HG03103 (cell line): ENCODE measurements around the gene EPB41L1.

Experiments used
- ATAC-seq: cut with Tn5 transposase; IDR thresholded peaks from one replicate; pipeline ENCODE4 v1.9.1; 2021; ENCODE audit warnings: low read depth; ENCODE audit not compliant: unreplicated experiment

EPB41L1 gene

GRCh38 chr20:36253036-36253435 lies 98.5 kb downstream of the EPB41L1 start:
- no peak for ATAC-seq

GRCh38 chr20:36254076-36254475 lies 99.5 kb downstream of the EPB41L1 start:
- ATAC-seq = no peak

- ATAC-seq = no peak
These were observed 100.9 kb downstream of the EPB41L1 start for GRCh38 chr20:36255445-36255844.

- no peak for ATAC-seq
These were observed 104.9 kb downstream of the EPB41L1 start for GRCh38 chr20:36259177-36260061.

GRCh38 chr20:36260316-36260715 lies 105.8 kb downstream of the EPB41L1 start:
- no peak for ATAC-seq

- no peak for ATAC-seq
These were observed 107.0 kb downstream of the EPB41L1 start for GRCh38 chr20:36261389-36262105.

- ATAC-seq = no peak
These were observed 107.9 kb downstream of the EPB41L1 start for GRCh38 chr20:36262440-36262839.

GRCh38 chr20:36264426-36265246 lies 110.1 kb downstream of the EPB41L1 start:
- ATAC-seq = no peak

GRCh38 chr20:36266189-36266588 lies 111.6 kb downstream of the EPB41L1 start:
- no peak for ATAC-seq

- ATAC-seq = no peak
These were observed 113.3 kb downstream of the EPB41L1 start for GRCh38 chr20:36267605-36268381.

- no peak for ATAC-seq
These were observed 114.2 kb downstream of the EPB41L1 start for GRCh38 chr20:36268440-36269342.

GRCh38 chr20:36269507-36269906 lies 115.0 kb downstream of the EPB41L1 start:
- ATAC-seq = no peak

GRCh38 chr20:36270744-36271638 lies 116.5 kb downstream of the EPB41L1 start:
- ATAC-seq = no peak

GRCh38 chr20:36271639-36272546 lies 117.4 kb downstream of the EPB41L1 start:
- no peak for ATAC-seq

- ATAC-seq = no peak
These were observed 118.1 kb downstream of the EPB41L1 start for GRCh38 chr20:36272547-36273220.

GRCh38 chr20:36273414-36274180 lies 119.1 kb downstream of the EPB41L1 start:
- ATAC-seq = no peak
